SK-N-MC (cell line): ENCODE data around the gene SLC25A15.

Experiments
- DNase-seq: peaks from one replicate; pipeline ENCODE4 v3.0.0-alpha.2; 2011; ENCODE audit warnings: low read depth, low spot score
- H3K27ac ChIP-seq: fragments of 200-600 bp; sonication (generic); 2 replicates; pipeline ENCODE4 v1.5.1; 2016; ENCODE audit warnings: mixed run types
- H3K36me3 ChIP-seq: fragments of 200-600 bp; sonication (generic); 2 replicates; pipeline ENCODE4 v1.6.1; 2017; ENCODE audit warnings: antibody characterized with exemption, low read length, mixed read lengths; ENCODE audit not compliant: insufficient read depth
- H3K4me3 ChIP-seq: fragments of 200-600 bp; sonication (generic); 2 replicates; pipeline ENCODE4 v1.5.1; 2016
- H3K9ac ChIP-seq: fragments of 200-600 bp; sonication (generic); 2 replicates; pipeline ENCODE4 v1.8.0; 2017; ENCODE audit warnings: mixed run types, mixed read lengths; ENCODE audit not compliant: insufficient read length
- H3K9me3 ChIP-seq: fragments of 200-600 bp; sonication (generic); 2 replicates; pipeline ENCODE4 v1.6.1; 2017; ENCODE audit warnings: low read depth, mild to moderate bottlenecking, antibody characterized with exemption, low read length, moderate library complexity, mixed read lengths
- EZH2 ChIP-seq: fragments of 200-600 bp; sonication (generic); IDR thresholded peaks from one replicate; pipeline ENCODE4 v1.6.1; 2017; ENCODE audit warnings: antibody characterized with exemption
- FOXP2 ChIP-seq: optimal IDR thresholded peaks from 2 replicates; pipeline ENCODE3; 2011; ENCODE audit warnings: mild to moderate bottlenecking, moderate library complexity; ENCODE audit not compliant: insufficient read depth; ENCODE audit errors: extremely low read length, control extremely low read depth
- POLR2AphosphoS5 ChIP-seq: IDR thresholded peaks from 2 replicates; pipeline ENCODE4 v1.6.1; 2012; ENCODE audit warnings: mild to moderate bottlenecking, low read depth, low read length, borderline replicate concordance

SLC25A15 gene

GRCh38 chr13:40769970-40770369 lies 19.4 kb upstream of the SLC25A15 start:
- TF ChIP-seq FOXP2 (no peak), POLR2AphosphoS5 (no peak), EZH2 (no peak)
- no peaks in the 10 kb centered on the region for H3K9me3 ChIP-seq
- H3K27ac ChIP-seq = no peak overlapping the region
- peak overlapping the region; percentile 95 for H3K9ac ChIP-seq
- H3K36me3 ChIP-seq = peaks cover 10% of the 10 kb centered on the region; the same call in 1 of the 2 replicates
- H3K4me3 ChIP-seq = peak overlapping the region; percentile 91
- no peak for DNase-seq

- DNase-seq = no peak
- Histone ChIP-seq H3K9ac (peak overlapping the region; percentile 95), H3K4me3 (peak overlapping the region; percentile 91), H3K9me3 (no peaks in the 10 kb centered on the region), H3K27ac (peak overlapping the region; percentile 72; the same call in 1 of the 2 replicates), H3K36me3 (peaks cover 9% of the 10 kb centered on the region; the same call in 1 of the 2 replicates)
- TF ChIP-seq EZH2 = no peak
- TF ChIP-seq FOXP2 = no peak
- no peak for TF ChIP-seq POLR2AphosphoS5
Observed at GRCh38 chr13:40770609-40770933, 18.8 kb upstream of the SLC25A15 start.

- H3K9me3 ChIP-seq = no peaks in the 10 kb centered on the region
- TF ChIP-seq EZH2 (no peak), FOXP2 (peak; percentile 87), POLR2AphosphoS5 (peak; percentile 95)
- DNase-seq = peak; percentile 71
- peak within 1 kb of the TSS; percentile 91 for H3K4me3 ChIP-seq
- H3K9ac ChIP-seq = peak within 1 kb of the TSS; percentile 95
- H3K36me3 ChIP-seq = peaks cover 6% of the 10 kb centered on the region; the same call in 1 of the 2 replicates
- H3K27ac ChIP-seq = peak within 1 kb of the TSS; percentile 72
Observed at GRCh38 chr13:40770934-40771618, 18.3 kb upstream of the SLC25A15 start, which contains the start of gene MRPS31. Gene MRPS31 (minus strand): TSS chr13:40771190. CDS start chr13:40771136, 54 bp downstream.

GRCh38 chr13:40772765-40773473 lies 16.5 kb upstream of the SLC25A15 start:
- Histone ChIP-seq H3K4me3 (no peak overlapping the region), H3K9ac (no peak overlapping the region), H3K9me3 (no peaks in the 10 kb centered on the region), H3K36me3 (no peaks in the 10 kb centered on the region), H3K27ac (no peak overlapping the region)
- TF ChIP-seq EZH2 (no peak), POLR2AphosphoS5 (no peak), FOXP2 (no peak)
- no peak for DNase-seq

GRCh38 chr13:40774672-40775071 lies 14.7 kb upstream of the SLC25A15 start:
- Histone ChIP-seq H3K9me3 (no peaks in the 10 kb centered on the region), H3K36me3 (no peaks in the 10 kb centered on the region), H3K4me3 (no peak overlapping the region), H3K27ac (no peak overlapping the region), H3K9ac (no peak overlapping the region)
- DNase-seq = no peak
- TF ChIP-seq POLR2AphosphoS5 (no peak), EZH2 (no peak), FOXP2 (no peak)

GRCh38 chr13:40776232-40776631 lies 13.2 kb upstream of the SLC25A15 start:
- no peak for TF ChIP-seq POLR2AphosphoS5
- no peak for TF ChIP-seq FOXP2
- no peak for TF ChIP-seq EZH2
- Histone ChIP-seq H3K9me3 (no peaks in the 10 kb centered on the region), H3K4me3 (no peak overlapping the region), H3K27ac (no peak overlapping the region), H3K36me3 (no peaks in the 10 kb centered on the region), H3K9ac (no peak overlapping the region)
- no peak for DNase-seq

- no peaks in the 10 kb centered on the region for H3K9me3 ChIP-seq
- TF ChIP-seq POLR2AphosphoS5 (no peak), EZH2 (no peak), FOXP2 (no peak)
- no peak overlapping the region for H3K27ac ChIP-seq
- no peak overlapping the region for H3K9ac ChIP-seq
- no peak overlapping the region for H3K4me3 ChIP-seq
- H3K36me3 ChIP-seq = no peaks in the 10 kb centered on the region
- no peak for DNase-seq
Observed at GRCh38 chr13:40776681-40777165, 12.7 kb upstream of the SLC25A15 start.

GRCh38 chr13:40777166-40777808 lies 12.1 kb upstream of the SLC25A15 start:
- DNase-seq = no peak
- H3K4me3 ChIP-seq = no peak overlapping the region
- H3K27ac ChIP-seq = no peak overlapping the region
- no peak for TF ChIP-seq FOXP2
- no peak overlapping the region for H3K9ac ChIP-seq
- no peaks in the 10 kb centered on the region for H3K36me3 ChIP-seq
- H3K9me3 ChIP-seq = no peaks in the 10 kb centered on the region
